GM18505 (cell line): ENCODE data around the gene COL25A1.
"Not testable (repeated sequence)": the region's sequence is repeated elsewhere in the genome, so short reads cannot be mapped to it uniquely, and the experiment has no call there.

ENCODE experiments used
- ATAC-seq: cut with Tn5 transposase; IDR thresholded peaks from one replicate; pipeline ENCODE4 v1.9.1; 2021; ENCODE audit not compliant: unreplicated experiment
- POLR2A ChIP-seq: IDR thresholded peaks from 4 replicates; pipeline ENCODE4 v1.6.1; 2011; ENCODE audit warnings: borderline replicate concordance; ENCODE audit not compliant: insufficient read depth, insufficient read length; ENCODE audit errors: extremely low read depth

The COL25A1 gene

GRCh38 chr4:109049926-109050325 is 252.5 kb downstream of the COL25A1 start:
- TF ChIP-seq POLR2A = no peak
- ATAC-seq = no peak

GRCh38 chr4:109046471-109047201 is 255.8 kb downstream of the COL25A1 start:
- ATAC-seq = no peak
- no peak for TF ChIP-seq POLR2A

- no peak for ATAC-seq
- TF ChIP-seq POLR2A = no peak
These were observed 258.0 kb downstream of the COL25A1 start for GRCh38 chr4:109044431-109044830.

- ATAC-seq = no peak
- TF ChIP-seq POLR2A = no peak
These were observed 259.2 kb downstream of the COL25A1 start for GRCh38 chr4:109043286-109043685.

- no peak for ATAC-seq
- no peak for TF ChIP-seq POLR2A
These were observed 260.7 kb downstream of the COL25A1 start for GRCh38 chr4:109041463-109042360.

- no peak for ATAC-seq
- TF ChIP-seq POLR2A = no peak
These were observed 262.0 kb downstream of the COL25A1 start for GRCh38 chr4:109040441-109040840.

- no peak for TF ChIP-seq POLR2A
- no peak for ATAC-seq
These were observed 265.4 kb downstream of the COL25A1 start for GRCh38 chr4:109037026-109037425.

- no peak for TF ChIP-seq POLR2A
- ATAC-seq = no peak
These were observed 268.5 kb downstream of the COL25A1 start for GRCh38 chr4:109033993-109034392.

- TF ChIP-seq POLR2A = no peak
- no peak for ATAC-seq
These were observed 269.8 kb downstream of the COL25A1 start for GRCh38 chr4:109032671-109033070.

GRCh38 chr4:109029987-109030386 is 272.5 kb downstream of the COL25A1 start:
- no peak for ATAC-seq
- no peak for TF ChIP-seq POLR2A

GRCh38 chr4:109027016-109027500 is 275.4 kb downstream of the COL25A1 start:
- no peak for TF ChIP-seq POLR2A

GRCh38 chr4:109026588-109026987 is 275.9 kb downstream of the COL25A1 start:
- no peak for ATAC-seq
- TF ChIP-seq POLR2A = no peak

More at GRCh38 chr4:109027016-109027500, 275.4 kb downstream of the COL25A1 start:
- ATAC-seq = no peak

- no peak for ATAC-seq
- TF ChIP-seq POLR2A = no peak
These were observed 276.9 kb downstream of the COL25A1 start for GRCh38 chr4:109025471-109026076.

GRCh38 chr4:109022961-109023360 is 279.5 kb downstream of the COL25A1 start:
- no peak for ATAC-seq
- TF ChIP-seq POLR2A = no peak

GRCh38 chr4:109021630-109022029 is 280.8 kb downstream of the COL25A1 start:
- ATAC-seq = not testable (repeated sequence)
